NCI-H1105 (cell line): ENCODE data around the gene DGKQ.

ENCODE experiments used
- DNase-seq: peaks from one replicate; lab custom pipeline; 2025; lab: John Stamatoyannopoulos, UW

Gene DGKQ, protein sequence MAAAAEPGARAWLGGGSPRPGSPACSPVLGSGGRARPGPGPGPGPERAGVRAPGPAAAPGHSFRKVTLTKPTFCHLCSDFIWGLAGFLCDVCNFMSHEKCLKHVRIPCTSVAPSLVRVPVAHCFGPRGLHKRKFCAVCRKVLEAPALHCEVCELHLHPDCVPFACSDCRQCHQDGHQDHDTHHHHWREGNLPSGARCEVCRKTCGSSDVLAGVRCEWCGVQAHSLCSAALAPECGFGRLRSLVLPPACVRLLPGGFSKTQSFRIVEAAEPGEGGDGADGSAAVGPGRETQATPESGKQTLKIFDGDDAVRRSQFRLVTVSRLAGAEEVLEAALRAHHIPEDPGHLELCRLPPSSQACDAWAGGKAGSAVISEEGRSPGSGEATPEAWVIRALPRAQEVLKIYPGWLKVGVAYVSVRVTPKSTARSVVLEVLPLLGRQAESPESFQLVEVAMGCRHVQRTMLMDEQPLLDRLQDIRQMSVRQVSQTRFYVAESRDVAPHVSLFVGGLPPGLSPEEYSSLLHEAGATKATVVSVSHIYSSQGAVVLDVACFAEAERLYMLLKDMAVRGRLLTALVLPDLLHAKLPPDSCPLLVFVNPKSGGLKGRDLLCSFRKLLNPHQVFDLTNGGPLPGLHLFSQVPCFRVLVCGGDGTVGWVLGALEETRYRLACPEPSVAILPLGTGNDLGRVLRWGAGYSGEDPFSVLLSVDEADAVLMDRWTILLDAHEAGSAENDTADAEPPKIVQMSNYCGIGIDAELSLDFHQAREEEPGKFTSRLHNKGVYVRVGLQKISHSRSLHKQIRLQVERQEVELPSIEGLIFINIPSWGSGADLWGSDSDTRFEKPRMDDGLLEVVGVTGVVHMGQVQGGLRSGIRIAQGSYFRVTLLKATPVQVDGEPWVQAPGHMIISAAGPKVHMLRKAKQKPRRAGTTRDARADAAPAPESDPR

DNA sequence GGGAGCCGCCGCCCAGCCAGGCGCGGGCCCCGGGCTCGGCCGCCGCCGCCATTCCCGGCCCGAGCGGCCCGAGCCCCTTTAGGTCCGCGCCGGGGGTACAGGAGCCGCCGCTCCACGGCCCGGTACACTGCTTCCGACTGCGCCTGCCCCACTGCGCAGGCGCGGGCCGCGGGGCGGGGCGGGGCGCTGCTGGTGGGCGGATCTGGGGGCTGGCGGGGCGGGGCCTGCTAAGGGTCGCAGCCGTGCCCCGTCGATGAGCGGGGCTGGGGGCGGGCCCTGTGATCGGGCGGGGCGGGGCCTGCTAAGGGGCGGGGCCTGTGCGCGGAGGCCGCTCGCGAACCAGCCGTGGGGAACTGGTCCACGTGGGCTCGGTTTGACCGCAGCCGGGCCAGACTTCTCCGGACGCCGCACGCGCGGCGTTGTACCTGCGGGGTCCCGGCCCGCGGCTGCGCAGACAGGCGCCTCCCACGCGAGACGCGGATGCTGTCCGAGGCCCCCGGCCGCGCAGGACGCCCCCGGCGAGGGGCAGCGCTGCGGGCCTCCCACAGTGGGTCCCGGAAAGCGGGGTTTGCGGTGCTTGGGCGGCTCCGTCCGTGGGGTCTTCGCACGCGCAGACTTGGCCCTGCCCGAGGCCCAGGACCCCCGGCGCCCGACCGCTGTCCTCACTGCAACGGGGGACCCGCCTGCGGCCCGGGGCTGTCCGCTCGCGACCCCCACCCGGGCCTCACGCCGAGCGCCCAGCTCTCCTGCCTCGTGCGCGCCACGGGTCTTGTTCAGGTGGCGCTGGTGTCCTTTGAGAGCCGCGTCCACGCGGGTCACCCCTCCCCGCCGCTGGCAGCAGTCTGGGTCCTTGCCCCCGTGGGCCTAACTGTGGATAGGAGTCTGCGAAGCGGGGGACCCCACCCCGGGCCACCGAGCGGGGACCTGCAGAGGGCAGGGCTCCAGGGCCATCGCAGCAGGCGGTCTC lies at the start of gene DGKQ:
Gene DGKQ (minus strand): TSS at position 139 of the 967 bp plus-strand sequence. CDS start 87 bp downstream, at position 52.
- no peak for DNase-seq

DNA sequence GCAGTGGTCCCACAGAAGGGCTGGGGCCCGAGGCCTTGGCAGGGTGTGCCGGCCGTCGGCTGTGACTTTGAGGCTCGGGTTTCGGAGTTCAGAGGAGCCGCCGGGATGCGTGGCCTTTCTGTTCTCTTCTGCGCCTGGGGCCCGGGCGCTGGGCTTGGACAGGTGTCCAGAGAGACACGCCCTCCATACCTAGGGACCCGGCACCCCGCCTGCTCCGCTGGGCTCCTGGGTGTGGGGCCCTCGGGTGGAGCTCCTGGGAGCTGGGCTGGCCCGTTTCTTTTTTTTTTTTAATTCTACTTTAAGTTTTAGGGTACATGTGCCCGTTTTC lies 49.3 kb upstream of the DGKQ start:
- no peak for DNase-seq

DNA sequence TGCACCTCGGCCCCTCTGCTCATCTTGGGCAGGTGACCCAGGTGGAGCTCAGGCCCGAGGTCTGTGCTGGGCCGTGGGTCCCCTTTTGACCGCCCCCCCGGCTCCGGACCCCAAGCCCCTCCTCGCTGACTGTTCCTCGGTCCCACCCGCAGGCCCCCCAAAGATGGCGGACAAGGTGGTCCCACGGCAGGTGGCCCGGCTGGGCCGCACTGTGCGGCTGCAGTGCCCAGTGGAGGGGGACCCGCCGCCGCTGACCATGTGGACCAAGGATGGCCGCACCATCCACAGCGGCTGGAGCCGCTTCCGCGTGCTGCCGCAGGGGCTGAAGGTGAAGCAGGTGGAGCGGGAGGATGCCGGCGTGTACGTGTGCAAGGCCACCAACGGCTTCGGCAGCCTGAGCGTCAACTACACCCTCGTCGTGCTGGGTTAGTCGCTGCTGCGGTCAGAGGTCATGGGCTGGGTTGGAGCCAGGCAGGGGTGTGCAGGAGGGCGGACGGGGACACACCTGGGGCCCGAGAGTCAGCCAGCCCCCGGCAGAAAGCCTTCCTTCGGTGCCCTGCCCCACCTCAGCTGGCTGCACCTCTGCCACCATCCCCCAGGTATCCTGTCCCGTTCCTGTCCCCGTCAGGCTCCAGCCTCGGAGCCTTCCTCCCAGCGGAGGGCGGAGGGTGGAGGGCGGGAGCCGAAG lies 48.8 kb upstream of the DGKQ start:
- DNase-seq: no peak

DNA sequence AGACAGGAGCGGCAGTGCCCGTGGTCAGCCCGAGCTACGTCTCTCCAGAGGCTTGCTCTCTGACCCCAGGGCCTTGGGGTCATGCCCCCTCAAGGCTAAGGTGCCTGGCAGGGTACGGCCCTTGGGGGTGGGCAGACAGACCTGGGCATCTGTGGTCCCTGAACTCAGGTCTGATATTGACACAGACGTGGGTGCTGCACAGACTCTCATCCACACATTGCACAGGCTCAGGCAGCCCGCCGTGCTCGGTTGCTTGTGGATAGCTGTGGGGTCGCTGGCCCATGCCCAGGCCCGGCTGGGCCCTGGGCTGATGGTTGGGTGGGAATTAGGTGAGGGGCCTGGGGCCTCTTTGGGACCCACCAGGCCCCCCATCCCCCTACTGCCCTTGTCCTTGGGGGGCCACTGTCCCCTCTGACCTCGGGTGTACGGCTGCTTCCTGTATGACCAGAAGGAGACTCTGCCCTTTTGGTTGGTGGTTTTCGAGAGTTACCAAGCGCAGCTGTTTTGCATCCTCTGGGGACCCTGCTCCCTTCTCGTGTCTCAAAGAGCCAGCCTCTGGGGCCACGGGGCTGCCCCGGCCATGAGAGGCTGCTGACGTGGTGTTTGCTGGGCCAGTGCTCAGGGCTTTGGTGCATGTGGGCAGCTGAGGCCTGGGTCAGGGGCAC lies 48.1 kb upstream of the DGKQ start:
- no peak for DNase-seq

DNA sequence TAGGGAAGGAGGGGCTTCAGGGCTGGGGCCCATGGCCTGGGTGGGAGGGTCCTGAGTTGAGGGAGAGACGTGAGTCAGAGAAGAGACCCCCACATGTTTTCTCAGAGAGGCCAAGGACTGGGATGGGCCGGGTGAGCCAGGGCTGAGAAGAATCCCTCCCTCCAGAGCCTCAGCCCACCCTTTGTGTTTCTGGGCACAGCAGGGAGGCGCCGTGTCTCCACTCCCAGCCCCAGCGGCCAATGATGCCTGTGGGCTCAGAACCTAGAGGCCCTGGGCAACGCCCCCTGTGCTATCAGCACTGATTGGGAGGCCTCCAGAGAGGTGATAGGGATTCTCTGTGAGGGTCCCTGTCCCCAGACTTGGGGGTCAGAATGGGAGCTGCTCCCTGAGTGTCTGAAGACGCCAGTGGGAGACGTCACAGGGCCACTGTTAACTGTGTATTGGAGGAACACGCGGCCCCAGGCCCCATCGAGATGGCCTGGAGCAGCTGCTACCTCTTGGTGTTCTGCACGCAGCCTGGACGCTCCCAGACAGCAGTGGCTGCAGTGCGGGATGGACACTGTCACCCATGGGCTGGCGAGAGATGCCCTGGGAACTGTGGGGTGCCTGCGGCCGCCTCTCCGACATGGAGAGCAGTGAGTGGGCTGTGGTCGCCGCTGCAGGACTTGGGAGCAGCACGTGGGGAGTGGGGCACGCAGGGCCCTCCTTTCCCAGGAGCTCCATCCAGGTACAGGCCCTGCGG lies 46.5 kb upstream of the DGKQ start:
- no peak for DNase-seq

DNA sequence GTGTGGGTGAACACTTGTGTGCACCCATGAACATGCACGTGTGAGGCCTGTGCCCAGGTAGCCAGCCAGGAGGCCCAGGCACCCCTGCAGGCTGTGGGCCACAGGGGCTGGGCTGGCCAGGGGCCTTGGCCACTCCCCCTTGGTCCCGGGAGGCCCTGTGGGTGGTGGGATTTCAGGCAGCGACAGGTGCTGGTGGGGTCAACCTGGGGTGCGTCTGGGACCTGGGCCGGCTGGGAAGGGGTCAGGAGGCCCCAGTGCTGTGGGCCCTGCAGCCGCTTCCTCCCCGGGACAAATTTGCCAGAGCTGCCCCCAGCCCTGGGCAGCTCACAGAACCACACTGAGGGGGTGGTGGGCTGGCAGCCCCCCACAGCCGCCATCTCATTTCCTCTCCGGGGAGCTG lies 46.0 kb upstream of the DGKQ start:
- no peak for DNase-seq

DNA sequence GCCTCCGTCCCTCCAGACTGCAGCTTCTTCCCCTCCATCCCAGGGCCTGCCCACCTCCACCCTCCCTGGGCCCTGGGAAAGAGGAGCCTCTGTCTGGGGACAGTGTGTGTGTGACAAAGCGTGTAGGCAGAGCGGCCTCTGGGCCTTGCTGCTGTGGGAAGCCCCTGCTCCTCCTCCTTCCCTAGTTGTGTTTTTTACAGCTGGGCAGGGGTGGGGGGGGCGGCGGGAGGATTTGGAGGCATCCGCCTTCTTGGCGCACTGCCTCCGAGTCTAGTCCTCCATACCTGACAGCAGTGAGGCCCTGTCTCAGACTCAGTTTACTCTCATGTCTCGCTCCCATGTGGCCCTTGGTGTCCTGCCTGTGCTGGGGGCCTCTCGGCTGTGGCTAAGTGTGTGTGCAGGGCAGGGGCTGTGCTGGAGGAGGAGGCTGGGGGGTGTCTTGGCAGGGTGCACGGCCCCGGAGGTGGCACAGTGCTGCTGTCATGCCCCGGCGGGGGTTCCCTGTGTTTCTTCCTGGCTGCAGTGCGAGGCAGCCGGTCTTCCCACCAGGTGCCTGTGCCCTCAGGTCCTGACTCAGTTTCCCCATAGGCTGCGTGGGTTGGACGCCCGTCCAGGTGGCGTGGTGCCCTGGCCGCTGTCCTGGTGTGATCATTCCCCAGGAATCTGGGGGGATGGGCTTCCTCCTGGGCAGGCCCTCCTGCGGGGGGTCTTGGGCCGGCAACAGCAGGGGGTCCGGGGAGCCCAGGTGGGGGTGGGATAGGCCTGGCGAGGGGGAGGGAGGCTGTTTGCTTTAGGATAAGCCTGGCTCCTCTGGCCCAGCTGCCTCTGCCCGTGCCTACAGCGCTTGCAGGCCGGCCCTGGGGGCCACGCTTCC lies 45.0 kb upstream of the DGKQ start:
- no peak for DNase-seq

DNA sequence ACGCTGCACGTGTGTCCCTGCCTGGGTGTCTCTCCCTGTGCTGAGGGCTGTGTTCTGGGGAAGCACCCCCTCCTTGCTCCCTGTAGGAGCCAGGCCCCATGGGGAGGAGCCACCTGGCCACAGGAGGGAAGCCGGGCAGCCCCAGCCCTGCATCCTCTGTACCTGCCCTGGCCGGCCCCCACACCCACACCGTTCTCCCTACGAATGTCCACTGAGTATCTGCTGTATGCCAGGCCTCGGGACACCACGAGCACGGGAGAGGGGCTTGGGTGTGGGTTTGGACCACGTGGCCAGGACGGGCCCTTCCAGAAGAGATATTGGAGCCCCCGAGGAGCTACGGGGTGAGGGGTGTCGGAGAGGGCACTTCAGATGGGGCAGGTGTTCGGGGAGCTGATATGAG lies 44.3 kb upstream of the DGKQ start:
- DNase-seq: no peak

DNA sequence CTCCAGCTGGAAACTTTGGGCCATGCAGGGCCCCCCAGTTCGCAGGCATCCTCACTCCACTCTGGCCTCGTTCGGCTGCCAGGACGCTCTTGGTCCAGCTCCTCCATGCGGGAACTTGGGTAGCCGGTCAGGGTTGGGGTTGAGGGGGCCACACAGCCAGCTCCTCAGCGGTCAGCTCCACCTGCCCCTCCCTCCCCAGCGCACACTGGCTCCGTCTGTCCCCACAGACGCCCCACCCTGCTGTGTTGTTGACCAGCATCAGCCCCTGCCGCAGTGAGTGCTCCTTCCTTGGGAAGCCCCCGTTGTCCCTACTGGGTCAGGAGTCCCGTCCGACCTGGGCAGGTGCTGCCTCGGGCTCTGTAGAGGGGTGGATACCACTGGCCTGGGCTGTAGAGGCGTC lies 43.8 kb upstream of the DGKQ start:
- no peak for DNase-seq

DNA sequence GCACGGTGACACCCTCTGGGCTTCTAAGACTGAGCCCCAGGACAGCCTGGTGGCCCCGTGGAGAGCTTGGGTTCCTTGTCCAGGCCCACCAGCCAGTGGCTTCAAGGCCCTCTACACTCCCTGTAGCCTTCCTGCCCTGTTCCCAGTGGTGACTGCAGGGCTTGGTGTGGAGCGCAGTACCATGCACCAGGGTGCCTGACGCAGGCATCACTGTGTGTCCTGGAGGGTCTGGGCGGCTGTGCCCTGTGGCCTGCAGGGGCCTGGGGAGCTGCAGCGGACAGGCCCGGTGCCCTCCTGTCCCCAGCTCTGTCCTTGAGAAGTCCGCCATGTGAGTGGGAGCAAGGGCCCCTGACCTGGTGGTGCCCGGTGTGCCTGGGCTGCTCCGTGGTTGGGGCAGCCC lies 42.4 kb upstream of the DGKQ start:
- DNase-seq: no peak

DNA sequence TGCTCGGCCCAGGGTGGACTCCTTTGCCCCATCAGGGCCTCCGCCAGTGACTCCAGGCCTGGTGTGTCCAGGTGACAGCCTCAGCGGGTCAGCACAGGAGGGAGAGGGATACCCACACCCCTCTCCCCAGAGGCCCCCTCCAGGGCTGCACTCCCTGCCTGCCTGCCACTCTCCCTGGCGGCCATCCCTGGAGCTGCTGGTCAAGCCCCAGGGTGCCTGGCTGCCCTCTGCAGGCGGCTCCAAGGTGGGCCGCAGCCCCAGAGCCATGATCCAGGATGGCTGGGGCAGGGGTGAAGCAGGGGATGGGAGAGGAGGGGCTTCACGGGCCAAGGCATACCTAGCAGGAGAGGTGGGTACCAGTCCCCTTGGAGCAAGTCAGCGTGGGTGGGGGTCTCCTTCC lies 41.8 kb upstream of the DGKQ start:
- no peak for DNase-seq

DNA sequence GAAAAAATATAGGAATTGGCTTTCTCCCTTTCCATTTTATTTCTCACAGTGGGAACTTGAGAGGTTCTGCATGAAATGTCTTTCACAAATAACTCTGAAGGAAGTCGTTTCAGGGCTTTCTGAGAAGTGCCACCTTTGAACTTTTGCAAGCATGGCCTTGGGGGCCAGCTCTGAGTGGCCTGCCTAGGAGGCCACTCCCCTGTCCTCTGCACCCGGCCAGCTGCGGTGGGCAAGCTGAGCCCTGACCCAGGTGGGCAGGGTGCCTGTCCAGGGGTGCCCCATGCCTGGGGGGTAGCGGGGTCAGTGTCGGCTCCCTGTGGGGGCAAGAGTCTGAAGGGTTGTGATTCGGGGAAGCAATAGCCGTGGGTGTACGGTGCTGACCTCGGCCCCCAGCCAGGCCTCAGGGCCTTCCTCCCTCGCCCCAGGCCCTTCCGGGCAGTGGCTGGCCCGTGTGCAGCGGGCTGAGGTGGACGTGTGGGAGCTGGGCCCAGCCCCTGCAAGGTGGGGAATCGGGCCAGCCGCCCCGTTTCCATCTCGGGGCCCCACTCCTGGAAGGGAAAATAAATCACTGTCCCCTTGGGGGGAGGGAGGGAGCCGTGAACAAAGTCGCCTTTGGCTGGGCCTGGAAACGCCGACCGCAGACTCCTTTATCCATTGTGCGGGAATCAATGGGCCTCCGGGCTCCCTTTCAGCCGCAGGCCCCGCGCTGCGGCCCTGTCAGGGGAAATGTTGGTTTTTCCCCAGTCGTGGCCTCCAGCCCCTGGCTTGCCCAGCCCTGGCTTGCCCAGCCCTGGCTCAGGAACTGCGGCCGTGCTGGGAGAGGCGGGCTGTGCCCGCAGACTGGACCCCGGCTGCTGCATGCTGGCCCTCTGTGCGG lies 41.2 kb upstream of the DGKQ start:
- DNase-seq: no peak

DNA sequence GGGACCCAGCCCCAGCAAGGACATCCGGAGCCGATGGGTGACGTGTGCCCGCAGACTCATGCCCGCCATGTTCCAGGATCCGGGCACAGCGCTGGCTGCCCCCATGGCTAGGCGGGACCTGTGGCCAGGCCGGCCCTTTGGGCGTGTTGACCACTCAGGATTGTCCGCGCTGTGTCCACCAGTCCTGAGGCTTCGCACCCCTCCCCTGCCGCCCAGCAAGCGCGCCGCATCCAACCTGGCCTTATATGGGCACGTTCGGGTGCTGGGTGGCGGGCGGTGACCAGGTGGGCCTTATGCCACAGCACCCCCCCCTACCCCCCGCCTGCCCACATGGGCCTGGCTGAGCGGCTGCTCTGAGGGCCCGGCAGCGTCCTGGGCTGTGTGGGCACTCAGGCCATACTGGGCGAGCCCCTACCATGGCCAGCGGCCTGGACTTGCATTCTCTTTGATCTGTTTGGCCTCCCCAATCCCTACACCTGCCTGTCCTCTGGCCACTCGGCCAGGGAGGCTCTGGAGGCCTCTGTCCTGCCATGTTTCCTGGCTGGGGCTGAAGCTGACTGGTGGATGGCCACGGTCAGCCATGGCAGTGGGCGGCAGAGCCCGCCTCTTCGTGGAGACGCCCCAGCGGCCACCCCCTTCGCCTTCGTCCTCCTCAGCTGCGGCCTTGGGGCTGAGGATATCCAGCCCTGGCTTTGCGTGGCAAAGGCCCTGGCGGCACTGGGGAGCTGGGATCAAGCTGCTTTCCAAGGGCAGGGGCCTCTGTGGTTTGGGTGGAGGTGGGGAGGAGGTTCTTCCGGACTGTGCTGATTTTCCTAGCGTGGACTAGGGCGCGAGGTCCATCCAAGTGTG lies 40.1 kb upstream of the DGKQ start:
- no peak for DNase-seq

DNA sequence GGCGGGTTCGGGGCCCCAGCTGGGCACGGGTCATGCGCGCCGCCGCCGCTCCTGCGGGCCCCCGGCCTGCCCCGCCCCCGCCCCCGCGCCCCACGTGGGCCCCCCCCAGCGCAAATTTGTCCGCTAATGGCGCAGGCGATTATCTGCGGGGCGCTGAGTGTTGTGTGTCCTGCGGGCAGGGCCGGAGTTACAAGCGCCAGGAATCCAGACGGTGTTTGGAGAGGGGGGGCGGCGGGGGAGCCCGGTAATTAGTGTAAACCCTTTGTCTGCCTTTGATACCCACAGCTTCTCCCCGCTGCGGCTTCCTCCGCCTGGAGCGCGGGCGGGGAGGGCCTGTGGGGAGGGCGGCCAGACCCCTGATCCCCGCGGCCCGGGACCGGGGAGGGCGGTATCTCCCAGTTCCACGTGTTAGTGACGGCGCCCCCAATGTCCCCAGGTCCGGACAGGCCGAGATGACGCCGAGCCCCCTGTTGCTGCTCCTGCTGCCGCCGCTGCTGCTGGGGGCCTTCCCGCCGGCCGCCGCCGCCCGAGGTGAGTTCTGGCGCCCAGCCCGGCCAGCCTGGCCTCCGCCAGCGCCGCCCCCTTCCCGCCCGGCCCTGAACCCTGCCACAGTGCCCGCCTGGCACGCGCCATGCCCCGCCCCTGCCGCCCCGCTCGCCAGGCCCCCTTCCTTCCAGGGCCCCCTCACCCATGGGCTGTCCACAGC lies 38.8 kb upstream of the DGKQ start:
- DNase-seq: no peak

DNA sequence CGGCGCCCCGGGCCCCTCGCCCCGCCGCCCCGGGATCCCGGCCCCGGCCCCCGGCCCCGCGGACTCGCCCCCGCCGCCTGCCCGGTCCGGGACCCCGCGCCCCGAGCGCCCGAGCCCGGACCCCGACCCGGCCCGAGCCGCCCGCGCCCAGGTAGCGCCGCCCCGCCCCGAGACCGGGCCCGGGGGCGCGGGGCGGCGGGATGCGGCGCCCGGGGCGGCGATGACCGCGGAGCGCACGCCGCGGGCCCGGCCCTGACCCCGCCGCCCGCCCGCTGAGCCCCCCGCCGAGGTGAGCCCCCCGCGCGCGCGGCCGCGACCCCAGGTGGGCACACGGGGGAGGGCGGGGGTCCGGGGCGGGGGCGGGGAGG lies 38.3 kb upstream of the DGKQ start:
- DNase-seq: no peak

DNA sequence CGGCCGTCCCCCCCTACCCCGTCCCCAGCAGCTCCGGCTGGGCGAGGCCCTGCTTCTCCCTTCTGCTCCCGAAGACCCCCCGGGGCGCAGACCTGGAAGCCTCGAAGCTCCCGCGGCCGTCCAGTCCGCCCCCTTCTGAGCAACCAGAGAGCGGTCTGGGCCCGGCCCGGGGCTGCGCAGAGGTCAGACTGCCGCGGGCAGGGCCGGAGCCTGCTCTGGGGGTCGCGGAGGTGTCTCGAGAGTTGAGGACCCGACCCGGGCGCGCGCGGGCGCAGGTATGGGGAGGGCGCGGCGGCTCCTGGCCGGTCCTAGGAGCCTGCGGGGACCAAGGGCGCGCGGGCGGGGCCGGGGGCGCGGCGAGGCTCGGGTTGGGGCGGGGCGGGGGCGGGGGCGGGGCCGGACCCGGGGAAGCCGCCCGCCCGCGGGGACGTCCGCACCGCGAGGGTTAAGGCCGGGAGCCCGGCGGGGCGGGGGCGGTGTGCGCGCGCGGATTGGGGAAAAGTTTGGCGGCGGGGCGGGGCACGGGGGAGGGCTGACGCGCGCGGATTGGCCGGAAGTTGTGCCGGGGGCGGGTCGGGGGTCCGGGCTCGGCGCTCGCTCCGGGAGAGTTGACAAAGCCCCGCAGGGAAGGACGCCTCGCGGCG lies 37.8 kb upstream of the DGKQ start, which contains the start of gene FGFRL1:
Gene FGFRL1 (plus strand): TSS at position 605 of the 644 bp plus-strand sequence. CDS start 860 bp downstream, outside the sequence.
- DNase-seq: no peak
